ENCODE measurements around the gene OR10G3.
"Not testable (repeated sequence)": the region's sequence is repeated elsewhere in the genome, so short reads cannot be mapped to it uniquely, and the experiment has no call there.

OR10G3 gene, protein sequence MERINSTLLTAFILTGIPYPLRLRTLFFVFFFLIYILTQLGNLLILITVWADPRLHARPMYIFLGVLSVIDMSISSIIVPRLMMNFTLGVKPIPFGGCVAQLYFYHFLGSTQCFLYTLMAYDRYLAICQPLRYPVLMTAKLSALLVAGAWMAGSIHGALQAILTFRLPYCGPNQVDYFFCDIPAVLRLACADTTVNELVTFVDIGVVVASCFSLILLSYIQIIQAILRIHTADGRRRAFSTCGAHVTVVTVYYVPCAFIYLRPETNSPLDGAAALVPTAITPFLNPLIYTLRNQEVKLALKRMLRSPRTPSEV
- total RNA-seq = 0 reads per million in 3 experiments

DNA sequence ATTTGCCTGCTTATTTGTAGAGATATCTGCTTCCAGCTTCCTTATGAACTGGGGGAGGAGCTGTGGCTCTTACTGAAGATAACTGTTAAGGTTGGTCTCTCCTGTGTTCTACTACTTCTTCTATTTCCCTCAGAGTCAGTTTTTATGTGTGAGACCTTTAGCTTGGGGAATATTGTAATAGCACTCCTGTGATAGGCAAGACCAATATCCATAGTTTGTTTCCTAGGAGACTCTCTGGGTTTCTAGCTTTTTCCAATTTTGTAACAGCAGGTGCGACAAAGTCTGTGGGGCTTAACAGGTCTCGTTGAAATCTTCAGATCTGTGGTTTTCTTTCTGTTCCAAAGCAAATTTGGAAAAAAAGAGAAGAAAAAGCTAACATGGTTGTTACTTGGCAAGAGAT is at the start of gene OR10G3:
Gene OR10G3 (minus strand): TSS at position 101 of the 400 bp plus-strand sequence. CDS start 9,332 bp downstream, outside the sequence.
- no peak for DNase-seq

DNA sequence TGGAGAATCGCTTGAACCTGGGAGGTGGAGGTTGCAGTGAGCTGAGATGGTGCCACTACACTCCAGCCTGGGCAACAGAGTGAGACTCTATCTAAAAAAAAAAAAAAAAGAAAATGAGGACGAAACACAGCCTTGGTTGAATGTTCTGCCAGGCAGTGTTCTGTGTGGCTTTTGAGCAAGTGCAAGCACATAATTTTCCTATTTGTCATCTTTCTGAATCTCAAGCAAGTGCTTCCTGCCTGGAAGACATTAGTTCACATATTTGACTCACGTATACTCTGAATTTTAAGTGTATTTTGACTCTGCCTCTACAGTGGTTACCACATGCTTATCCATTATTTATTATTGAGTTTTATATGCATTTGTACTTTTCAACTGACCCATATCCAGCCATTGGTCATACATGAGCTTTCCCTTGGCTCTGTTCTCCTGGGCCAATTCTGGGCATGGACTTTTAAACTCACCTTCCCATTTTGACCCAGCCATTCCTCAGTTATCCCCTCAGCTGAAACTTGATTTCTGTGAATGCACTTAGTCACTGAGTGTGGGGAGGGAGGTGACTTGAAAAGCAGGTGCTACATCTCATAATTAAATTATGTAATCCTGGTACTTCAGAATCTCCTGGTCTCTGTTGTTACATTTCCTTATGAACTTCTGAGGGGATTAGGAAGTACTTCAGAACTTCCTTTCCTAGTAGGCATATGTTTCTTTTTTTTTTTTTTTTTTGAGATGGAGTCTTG is 46.8 kb upstream of the OR10G3 start:
- no peak for DNase-seq

DNA sequence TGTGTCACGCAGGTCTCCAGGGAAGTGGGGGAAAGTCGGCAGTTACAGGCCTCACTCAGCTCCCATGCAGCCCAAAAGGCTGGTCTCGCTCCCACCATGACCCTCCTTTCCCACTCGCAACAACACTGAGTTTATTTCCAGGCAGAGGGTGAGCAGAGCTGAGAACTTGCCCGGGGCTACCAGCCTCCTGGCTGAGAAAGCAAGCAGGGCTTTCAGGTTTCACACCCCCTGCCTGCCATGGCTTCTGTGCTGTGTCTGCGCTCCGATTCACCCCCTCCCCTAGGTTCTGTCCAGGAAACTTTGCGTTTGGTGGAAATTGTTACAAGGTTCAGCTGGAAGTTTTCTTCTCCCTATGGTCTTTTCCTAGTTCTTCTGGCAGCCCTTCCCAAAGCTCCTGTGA is 37.7 kb upstream of the OR10G3 start:
- no peak for DNase-seq

DNA sequence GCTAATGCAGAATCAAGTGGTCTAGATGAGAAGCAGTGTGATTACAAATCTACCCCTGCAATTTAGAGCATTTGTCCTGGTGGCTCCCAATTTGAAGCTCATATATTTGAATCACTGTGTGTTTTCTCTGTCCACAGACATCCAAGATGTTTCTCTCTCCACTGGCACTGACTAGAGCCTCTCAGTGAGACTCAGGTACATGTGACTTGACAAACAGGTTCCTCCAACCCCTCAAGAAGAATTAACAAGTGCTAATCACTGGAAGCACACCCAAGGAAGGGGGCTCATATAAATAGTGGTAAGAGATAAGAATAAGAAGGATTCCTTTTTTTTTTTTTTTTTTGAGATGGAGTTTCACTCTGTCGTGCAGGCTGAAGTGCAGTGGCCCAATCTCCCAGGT is 34.4 kb upstream of the OR10G3 start:
- no peak for DNase-seq

DNA sequence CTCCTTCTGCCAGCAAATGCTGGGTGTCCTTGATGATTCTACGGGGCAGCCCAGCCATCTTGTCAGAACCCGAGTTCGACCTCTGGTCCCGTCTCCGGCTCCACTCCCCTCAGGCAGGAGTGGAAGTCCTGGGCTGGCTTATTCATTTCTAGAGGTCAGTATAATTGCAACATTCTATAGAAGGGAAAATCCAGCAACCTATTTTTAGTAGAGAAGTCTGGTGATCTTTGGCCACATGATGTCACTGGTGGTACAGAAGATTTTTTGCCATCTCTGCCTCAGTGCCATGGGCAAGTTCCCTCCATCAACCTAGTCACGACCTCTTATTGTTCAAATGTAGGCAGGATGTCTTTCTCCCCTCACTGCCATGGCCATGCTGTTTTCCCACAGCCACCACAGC is 32.4 kb upstream of the OR10G3 start:
- no peak for DNase-seq

DNA sequence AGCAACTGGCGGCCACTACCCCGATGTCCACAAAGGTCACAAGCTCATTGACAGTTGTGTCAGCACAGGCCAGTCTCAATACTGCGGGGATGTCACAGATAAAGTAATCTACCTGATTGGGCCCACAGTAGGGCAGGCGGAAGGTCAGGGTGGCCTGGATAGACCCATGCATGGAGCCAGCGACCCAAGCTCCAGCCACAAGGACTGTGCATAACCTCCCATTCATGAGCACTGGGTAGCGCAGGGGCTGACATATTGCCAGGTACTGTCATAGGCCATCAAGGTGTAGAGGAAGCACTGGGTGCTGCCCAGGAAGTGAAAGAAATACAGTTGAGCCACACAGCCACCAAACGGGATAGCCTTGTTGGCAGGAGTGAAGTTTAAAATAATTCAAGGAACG is 22.3 kb upstream of the OR10G3 start:
- DNase-seq = not testable (repeated sequence)

DNA sequence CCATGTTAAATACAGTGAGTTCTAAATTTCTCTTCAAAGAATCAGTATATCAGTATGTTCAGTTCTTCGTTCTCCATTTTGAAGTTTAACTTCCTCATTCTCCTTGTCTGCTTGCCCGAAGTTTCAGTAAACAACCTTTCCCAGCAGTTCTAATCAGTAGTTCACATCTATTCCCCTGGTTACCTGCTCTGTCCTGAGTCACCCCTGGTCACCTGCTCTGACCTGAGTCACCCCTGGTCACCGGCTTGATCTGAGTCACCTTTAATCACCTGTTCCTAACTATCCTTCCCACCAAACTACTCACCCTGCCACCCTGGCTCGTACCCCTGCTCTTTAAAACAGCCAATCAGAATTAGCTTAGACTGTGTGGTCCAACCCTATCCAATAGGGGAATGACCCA is 9.4 kb upstream of the OR10G3 start:
- DNase-seq = no peak

DNA sequence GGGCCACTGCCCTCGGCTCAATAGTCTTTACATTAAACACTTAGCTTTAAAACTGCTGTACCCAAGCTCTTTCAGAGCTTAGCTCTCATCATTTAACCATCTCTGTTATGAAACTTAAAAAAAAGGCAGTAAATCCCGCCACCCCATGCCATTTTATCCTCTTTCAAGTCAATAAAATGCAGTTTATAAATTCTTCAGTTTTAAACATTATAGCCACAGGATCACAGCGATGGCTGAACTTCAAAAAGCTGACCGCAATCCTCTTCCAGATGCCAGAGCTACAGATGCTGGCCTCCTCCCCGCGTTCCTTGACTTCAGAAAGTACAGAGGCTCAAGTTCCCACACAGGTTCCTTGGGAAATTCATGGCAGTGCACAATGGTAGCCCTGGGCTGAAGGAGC is 4.2 kb downstream of the OR10G3 start:
- DNase-seq = no peak

DNA sequence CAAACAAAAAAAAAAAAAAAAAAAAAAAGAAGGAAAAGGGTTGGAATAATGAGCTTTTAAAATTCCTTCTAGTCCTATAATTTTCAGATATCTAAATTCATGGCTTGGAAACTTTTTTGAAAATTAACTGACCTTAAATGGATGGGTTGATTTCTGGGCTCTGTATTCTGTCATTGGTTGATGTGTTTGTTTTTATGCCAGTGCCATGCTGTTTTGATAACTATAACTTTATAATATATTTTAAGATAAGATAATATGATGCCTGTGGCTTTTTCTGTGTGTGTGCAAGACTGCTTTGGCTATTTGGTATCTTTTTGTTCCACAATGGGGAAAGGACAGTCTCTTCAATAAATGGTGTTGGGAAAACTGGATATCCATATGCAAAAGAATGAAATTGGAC is 7.3 kb downstream of the OR10G3 start:
- DNase-seq = no peak

DNA sequence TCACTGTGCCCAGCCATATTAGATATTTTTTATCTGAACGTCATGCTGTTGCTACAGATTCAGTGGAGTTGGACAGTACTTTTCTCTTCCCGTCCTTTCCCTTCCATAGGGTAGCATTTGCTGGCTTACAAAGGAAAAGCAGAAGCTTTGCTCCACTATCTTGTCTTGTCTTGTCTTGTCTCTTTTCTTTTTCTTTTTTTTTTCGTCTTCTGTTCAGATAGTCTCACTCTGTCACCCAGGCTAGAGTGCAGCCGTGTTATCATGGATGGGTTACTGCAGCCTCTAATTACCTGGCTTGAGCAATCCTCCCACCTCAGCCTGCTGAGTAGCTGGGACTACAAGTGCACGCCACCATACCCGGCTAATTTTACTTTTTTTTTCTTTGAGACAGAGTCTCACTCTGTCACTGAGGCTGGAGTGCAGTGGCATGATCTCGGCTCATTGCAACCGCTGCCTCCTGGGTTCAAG is 21.1 kb downstream of the OR10G3 start:
- no peak for DNase-seq

DNA sequence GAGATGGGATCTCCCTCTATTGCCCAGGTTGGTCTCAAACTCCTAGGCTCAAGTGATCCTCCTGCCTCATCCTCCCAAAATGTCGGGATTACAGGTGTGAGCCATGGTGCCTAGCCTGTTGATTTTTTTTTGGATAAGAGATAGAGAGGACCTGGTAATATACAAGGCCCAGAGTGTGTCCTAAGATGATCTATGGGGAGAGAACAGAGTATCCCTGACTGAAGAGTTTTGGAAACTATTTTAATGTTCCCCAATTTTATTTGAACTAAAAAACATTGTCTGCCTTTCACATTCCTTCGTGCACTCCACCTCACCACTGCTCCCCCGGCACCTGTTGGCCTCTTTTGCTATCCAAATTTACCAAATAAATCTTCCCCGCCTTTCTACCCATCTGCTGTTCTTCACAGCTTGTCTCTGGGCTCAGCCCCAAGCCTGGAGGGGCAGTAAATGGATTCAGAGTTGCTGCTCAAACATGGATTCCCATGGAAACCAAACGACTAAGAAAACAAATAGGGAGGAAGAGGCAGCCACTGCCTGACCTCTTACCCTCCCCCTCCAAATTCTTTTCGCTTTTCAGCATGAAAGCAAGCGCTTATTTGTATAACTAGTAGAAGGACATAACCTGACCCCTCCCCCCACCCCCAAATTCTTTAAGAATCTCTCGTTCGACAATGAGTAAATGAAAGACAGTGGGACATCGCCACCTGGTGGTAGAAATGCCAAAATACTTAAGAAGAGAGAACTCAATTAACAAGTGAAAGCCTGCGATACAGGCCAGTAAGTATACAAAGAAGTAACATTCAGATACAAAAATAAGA is 22.6 kb downstream of the OR10G3 start:
- peak; percentile 69 for DNase-seq

DNA sequence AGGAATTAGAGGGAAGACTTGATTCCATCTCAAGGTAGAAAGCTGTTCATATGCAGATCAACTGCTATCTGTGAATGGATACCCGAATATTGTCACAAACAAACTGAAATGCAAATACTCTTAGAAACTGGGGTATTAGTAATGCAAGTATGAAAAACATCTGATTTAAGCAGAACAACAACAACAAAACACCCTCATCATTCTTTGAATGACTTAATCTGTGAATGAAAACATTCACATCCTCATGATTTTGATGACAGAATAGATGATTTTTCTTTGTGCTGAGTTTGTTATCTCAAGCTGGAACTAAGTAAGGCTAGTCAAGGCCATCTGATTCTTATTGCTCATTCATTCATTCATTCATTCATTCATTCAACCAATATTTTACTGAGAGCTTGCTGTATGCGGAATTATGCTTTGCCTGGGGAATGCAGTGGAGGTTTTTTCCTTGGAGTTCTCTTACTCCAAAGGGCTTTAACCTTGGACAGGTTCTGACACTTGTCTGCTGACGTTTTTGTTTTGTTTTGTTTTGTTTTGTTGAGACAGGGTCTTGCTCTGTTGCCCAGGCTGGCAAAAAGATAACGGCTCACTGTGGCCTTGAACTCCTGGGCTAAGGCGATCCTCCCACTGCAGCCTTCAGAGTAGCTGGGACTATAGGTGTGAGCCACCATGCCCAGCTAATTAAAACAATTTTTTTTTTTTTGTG is 23.3 kb downstream of the OR10G3 start:
- DNase-seq = no peak

DNA sequence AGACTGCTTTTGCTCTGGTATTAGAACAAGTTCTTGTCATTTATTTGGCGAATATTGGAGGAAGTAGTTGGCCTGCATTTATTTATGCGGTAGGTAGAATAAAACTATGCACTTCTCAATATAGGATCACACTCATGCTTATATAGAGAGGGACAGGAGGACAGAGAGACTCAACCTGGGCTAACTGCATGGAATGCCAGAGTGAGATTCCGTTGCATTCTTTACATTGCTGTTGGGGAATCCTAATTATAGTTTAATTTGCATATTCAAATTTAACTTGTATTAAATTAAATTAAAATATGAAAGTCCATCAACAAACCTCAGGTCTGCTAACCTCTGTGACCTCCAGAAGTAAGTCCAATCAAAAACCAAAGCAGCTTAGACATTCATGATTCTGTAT is 26.6 kb downstream of the OR10G3 start:
- DNase-seq = no peak

DNA sequence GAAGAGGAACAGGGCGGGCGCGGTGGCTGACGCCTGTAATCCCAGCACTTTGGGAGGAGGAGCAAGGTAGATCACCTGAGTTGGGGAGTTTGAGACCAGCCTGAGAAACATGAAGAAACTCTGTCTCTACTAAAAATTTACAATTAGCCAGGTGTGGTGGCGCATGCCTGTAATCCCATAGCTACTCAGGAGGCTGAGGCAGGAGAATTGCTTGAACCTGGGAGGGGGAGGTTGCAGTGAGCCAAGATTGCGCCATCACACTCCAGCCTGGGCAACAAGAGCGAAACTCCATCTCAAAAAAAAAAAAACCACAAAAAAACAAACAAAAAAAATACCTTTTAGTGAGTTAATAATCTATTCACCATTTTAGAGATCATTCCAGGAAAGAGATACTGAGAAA is 35.3 kb downstream of the OR10G3 start:
- DNase-seq = not testable (repeated sequence)

DNA sequence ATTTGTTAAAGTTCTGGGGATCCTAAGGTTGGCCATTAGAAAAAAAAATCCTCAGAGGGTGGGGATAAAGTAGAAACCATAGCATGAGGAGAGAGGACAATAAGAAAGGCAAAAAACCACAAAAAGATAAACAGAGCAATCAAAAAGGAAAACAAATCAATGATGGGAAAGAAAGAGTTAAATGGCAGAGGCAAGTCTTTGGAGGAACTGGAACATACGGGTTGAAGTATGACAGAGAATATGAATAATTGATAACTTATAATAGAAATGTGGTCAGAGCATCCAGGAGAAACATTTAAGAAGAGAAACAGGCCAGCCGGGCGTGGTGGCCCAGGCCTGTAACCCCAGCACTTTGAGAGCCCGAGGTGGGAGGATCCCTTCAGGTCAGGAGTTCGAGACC is 35.9 kb downstream of the OR10G3 start:
- DNase-seq = no peak

DNA sequence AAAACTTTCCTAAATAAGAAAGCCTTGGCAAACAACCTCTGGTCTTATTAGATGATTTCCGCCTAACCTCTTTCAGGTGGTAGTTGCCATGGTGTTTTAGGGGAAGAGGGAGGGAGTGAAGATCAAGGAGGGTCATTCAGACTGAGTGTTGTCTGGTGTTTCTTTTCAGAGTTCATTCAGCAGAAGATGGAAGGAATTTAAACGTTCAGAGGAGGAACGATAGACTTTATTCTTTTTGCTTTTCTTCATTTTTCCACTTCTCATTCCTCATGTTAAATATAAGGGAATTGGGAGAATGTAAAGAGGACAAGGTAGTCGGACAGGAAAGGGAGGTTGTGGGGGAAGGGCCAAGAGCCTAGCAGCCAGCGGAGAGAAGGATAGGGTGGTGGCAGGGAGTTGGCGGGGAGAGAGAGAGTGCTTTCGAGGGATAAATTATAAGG is 36.3 kb downstream of the OR10G3 start:
- DNase-seq = no peak

DNA sequence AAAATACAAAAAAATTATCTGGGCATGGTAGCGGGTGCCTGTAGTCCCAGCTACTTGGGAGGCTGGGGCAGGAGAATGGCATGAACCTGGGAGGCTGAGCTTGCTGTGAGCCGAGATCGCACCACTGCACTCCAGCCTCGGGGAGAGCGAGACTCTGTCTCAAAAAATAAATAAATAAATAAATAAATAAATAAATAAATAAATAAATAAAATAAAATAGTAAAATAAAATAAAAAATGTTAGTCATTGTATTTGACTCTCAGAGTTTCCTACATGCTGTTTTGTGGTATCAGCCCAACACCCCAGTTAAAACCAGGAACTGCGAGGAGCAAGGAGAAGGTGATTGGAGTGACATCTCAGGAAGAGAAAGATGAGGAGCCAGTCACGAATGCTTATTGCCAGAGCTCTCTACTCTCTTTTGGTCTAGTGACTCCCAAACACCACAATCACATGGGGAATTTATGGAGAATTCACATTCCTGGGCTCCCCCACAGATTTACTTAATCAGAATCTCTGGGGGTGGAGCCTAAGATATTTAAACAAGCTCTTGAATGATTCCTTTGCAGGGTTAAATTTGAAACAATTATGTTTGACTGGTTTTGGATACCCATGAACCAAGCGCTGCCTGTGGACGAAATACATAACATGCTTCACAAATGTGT is 38.3 kb downstream of the OR10G3 start:
- DNase-seq = no peak

DNA sequence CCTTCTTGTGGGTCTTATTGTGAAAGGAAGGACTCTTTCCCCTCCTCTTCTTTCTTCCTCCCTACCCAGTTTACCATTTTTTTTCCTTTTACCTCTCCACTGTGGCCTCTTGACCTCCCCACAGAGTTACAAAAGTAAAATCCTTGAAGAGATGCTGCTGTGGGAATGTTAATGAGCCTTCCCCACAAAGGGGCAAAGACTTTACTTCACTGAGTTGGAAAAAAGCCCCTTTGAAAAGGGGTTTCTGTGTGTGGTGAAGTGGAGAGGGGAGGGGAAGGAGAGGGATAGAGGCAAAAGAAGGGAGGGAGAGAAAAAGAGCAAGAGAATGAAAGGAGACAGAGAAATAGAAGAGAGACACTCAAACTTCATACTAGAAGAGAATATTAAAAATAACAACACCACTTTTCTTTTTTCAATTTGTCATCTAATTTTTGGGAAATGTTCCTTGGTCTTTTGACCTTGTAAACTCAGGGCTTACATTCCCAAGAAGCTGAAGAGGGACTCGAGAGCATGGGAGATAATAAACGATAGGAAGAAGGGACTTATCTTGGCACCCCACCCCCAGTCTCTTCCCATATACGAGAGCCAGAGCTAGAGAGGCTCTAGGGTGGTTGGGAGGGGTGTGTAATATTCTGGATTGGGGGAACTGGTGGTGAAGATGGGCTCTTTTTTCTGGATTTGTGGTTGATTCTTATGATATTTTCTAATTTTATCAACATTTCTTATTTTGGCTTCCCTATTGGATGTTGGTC is 40.5 kb downstream of the OR10G3 start:
- no peak for DNase-seq

DNA sequence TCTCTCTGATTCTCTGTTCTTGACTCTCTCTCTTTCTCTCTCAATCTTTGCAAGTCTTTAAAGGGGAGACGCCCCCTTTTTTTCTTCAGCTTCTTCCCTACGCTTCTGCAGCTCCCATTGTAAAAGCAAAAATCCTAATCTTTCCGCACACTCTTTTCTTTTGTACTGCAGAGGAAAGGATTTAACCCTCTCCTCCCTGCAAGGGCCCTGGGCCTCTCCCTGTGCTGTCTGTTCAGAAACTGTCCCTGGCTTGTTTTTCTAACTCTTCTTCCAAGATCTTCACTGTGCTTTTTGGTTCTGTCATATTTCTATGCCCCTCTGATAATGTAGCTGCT is 42.8 kb downstream of the OR10G3 start:
- no peak for DNase-seq

DNA sequence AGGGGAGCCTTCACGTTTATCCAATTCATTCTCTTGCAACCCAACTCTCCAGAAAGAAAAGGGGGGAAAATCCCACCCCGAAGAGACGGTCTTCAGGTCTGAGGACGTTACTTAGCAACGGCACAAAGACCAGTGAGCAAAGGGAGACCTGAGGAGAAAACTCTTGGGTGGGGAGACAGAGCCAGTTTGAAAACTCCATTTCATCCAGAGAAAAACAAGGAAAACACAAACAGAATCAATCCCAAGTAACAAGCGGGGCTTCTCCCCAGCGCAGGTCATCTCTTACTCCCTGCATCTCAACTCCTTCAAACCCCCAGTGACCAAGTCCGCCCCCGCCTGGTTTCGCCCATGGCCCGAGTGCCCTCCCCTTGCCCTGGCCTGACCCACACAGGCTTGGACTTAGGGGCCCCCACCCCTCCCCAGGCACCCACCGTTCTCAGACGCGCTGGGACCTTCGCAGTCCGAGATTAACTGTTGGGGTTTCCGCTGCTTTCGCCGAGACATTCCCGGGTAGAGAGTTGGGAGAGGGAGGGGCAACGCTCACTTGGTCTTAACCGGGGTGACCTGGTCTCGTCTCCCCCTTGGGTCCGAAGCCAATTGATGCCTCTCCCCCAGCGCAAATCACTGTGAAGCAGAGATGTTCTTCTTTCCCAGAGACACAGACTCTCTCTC is 43.3 kb downstream of the OR10G3 start:
- no peak for DNase-seq
